Psoas muscle (tissue), 8 donors: ENCODE results near the gene MPLKIP. TPM values are rescaled to one million over a fixed set of nuclear protein-coding genes. Genes with fewer than 3 reads are reported as not detected.

Source experiments
- ATAC-seq, 4 donors: fragments of 200-7000 bp; cut with Tn5 transposase; one replicate each; pipeline ENCODE4 v1.9.1; 2020; ENCODE audit warnings: moderate library complexity in 3 of 4, mild to moderate bottlenecking in 2 of 4
- DNase-seq, 2 donors: peaks; one replicate each; pipeline ENCODE4 v3.0.0-alpha.2; 2020
- H3K27ac ChIP-seq: fragments of 200-600 bp; one replicate; pipeline ENCODE4 v1.8.0; 2022
- H3K27me3 ChIP-seq, 3 donors: fragments of 200-600 bp in 1 of 3; one replicate each; pipeline versions ENCODE4 v1.6.1 to v1.8.0; 2013 to 2022; ENCODE audit warnings: low read length in 2 of 3, mild to moderate bottlenecking in 2 of 3, moderate library complexity in 1 of 3; ENCODE audit not compliant: insufficient read depth in 3 of 3
- H3K36me3 ChIP-seq, 2 donors: fragments of 200-600 bp in 1 of 2; one replicate each; pipeline versions ENCODE4 v1.6.1 to v1.8.0; 2013 to 2022; ENCODE audit warnings: low read depth in 1 of 2, mild to moderate bottlenecking in 1 of 2, moderate library complexity in 1 of 2; ENCODE audit not compliant: insufficient read depth in 1 of 2
- H3K4me1 ChIP-seq: fragments of 200-600 bp; one replicate; pipeline ENCODE4 v1.8.0; 2022
- H3K4me3 ChIP-seq: fragments of 200-600 bp; one replicate; pipeline ENCODE4 v1.8.0; 2022; ENCODE audit warnings: mild to moderate bottlenecking
- H3K9me3 ChIP-seq: fragments of 200-600 bp; one replicate; pipeline ENCODE4 v1.8.0; 2022
- WGBS, 3 donors: extraction: QIAGEN DNeasy Blood & Tissue Kit; methylation state at CpG; one replicate each; pipeline versions ENCODE4 v1.1.6 to v1.1.7; 2013; 5-methylcytosine and 5-hydroxymethylcytosine counted together
- intact Hi-C, 2 donors: fragments of 100-400 bp; cut with DNase I; formaldehyde crosslinking; loops; one replicate each; pipeline versions ENCODE4 v1.11.0 to v1.14.2; 2022
- polyA plus RNA-seq, 3 donors: library from polyadenylated mRNA; stranded (reverse); fragments of 200-250 nt; gene quantifications; one replicate each; pipeline ENCODE4 v1.2.3, GENCODE V29; 2013
- total RNA-seq, 4 donors: library from RNA; stranded (reverse); fragmentation: NEBNext Ultra II Directional in 2 of 4; extraction: Animal tissue kit (Norgen Biotek cat#: 25700) in 2 of 4; gene quantifications; one replicate each; pipeline versions ENCODE4 v1.2.1 to v1.2.4, GENCODE V29; 2021 to 2023
- TF ChIP-seq, protein P1 (sequence below): fragments of 200-600 bp; IDR thresholded peaks from one replicate; pipeline ENCODE4 v1.8.0; 2022; ENCODE audit warnings: antibody characterized with exemption
- donor health status: healthy with polysubstance abuse.
- donor health status: DM: no; HTN: no; CAD: no; lungs with moderate emphysema.
- donor health status: Bipolar disorder and iron deficiency.
- donor health status: healthy.
- donor health status: DM: yes; HTN: yes; CAD: no.
- donor health status: DM: no; HTN: no; CAD: no.
- donor health status: DM: no; HTN: no; CAD: no.
- donor health status: DM: yes; HTN: yes; CAD: no.

MPLKIP gene
- total and polyA plus RNA-seq, 7 donors = 17.3 to 34.7 (median 19.0) TPM

DNA sequence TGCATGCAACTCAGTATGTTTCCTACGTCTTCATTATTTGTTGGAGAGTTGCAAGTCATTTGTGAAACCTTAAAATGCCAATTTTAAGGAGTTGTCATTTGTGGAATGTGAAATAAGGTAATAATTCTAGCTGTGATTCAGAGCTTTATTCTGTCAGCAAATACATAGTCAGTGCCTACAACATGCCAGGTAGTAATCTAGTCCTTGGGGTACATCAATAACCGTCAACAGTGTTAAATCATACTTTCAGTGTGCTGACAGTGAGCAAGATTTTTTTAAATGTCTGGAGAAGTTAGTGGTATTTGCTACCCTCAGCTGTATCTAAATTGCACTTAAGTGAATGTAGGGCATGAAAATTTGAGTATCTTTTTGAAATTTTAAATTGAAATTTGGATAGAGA, 36.7 kb downstream of the MPLKIP start:
- Histone ChIP-seq H3K9me3 (no peaks in the 10 kb centered on the region), H3K27me3 (no peaks in the 10 kb centered on the region), H3K4me3 (no peak overlapping the region), H3K36me3 (peaks cover 9 to 36% of the 10 kb centered on the region in 2 donors), H3K27ac (no peak overlapping the region), H3K4me1 (peaks cover 19% of the 10 kb centered on the region)
- TF ChIP-seq, protein P1, sequence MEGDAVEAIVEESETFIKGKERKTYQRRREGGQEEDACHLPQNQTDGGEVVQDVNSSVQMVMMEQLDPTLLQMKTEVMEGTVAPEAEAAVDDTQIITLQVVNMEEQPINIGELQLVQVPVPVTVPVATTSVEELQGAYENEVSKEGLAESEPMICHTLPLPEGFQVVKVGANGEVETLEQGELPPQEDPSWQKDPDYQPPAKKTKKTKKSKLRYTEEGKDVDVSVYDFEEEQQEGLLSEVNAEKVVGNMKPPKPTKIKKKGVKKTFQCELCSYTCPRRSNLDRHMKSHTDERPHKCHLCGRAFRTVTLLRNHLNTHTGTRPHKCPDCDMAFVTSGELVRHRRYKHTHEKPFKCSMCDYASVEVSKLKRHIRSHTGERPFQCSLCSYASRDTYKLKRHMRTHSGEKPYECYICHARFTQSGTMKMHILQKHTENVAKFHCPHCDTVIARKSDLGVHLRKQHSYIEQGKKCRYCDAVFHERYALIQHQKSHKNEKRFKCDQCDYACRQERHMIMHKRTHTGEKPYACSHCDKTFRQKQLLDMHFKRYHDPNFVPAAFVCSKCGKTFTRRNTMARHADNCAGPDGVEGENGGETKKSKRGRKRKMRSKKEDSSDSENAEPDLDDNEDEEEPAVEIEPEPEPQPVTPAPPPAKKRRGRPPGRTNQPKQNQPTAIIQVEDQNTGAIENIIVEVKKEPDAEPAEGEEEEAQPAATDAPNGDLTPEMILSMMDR = no peak
- intact Hi-C loops = loop anchor here in 1 of 2 donors (5.0 kb wide), 1 partner anchor 35 kb away; the partner anchor contains the start of gene MPLKIP
- ATAC-seq (peak in 2 of 4 donors; percentile 49 to 53), DNase-seq (no peak)
- 32 to 57% (median 45%) methylated on average over 2 of the region's 2 CpGs for WGBS, 3 donors

DNA sequence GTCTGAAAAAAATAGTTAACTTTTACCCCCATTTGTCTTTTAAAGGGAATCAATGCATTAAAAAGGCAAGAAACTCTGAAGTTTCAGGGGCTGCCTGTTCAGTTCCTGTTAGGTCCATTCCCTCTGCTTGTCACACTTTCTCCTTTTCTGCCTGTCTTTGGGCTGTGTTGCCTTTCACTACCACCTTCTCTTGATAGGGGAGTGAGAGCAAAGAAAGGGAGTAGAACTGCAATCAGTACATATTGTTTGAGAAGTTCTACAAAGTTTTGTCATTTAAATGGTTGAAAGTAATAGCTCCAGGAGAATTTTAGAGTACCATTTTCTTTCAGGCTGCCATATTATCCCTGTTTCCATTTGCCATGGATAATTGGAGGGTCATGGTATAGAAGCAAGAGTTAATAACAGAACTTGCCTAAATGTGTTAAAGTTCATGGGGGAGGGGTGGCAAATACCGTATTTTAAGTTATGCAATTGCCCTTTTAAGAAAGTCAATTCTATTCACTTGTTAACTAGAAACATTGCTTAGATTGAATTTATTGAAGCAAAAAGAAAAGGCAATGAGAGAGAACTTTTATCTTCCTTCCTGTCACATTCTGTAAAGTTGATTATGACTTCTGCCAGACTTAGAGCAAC, 38.6 kb downstream of the MPLKIP start:
- ATAC-seq = no peak
- H3K4me1 ChIP-seq = peaks cover 28% of the 10 kb centered on the region
- 14 to 44% (median 21%) methylated on average over 1 of the region's 1 CpG for WGBS, 3 donors
- no peak overlapping the region for H3K4me3 ChIP-seq
- no peaks in the 10 kb centered on the region for H3K9me3 ChIP-seq
- TF ChIP-seq, protein P1 = no peak
- intact Hi-C loops = loop anchor here in 1 of 2 donors (5.0 kb wide), 1 partner anchor 36 kb away; the partner anchor contains the start of gene MPLKIP
- no peak overlapping the region for H3K27ac ChIP-seq
- no peaks in the 10 kb centered on the region for H3K27me3 ChIP-seq
- H3K36me3 ChIP-seq = peaks cover 9 to 40% of the 10 kb centered on the region in 2 donors
- no peak for DNase-seq

DNA sequence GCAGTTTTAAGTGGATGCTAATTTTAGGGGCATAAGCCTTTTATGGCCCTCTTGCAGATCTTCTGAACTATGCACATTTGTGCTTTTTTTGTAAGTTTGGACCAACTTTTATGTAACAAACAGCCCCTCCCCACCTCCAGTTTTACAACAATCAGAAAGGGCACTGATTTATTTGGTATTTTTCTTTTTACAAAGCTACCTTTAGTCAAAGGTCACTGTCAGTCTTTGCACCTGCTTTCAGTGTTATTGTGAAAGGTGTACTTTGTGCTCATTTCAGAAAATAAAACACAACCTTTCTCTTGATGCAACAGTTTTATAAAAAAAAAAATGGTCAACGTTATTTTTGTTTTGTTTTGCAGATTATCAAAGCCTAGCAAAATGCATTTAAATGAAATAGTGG, 39.2 kb downstream of the MPLKIP start:
- Histone ChIP-seq H3K27me3 (no peaks in the 10 kb centered on the region), H3K4me1 (peaks cover 28% of the 10 kb centered on the region), H3K9me3 (no peaks in the 10 kb centered on the region), H3K4me3 (no peak overlapping the region), H3K27ac (no peak overlapping the region), H3K36me3 (peaks cover 9 to 40% of the 10 kb centered on the region in 2 donors)
- 2 to 78% (median 72%) methylated on average over 1 of the region's 1 CpG for WGBS, 3 donors
- ATAC-seq (no peak), DNase-seq (no peak)
- intact Hi-C loops = loop anchor here in 1 of 2 donors (5.0 kb wide), 1 partner anchor 37 kb away; the partner anchor contains the start of gene MPLKIP
- TF ChIP-seq, protein P1 = no peak

DNA sequence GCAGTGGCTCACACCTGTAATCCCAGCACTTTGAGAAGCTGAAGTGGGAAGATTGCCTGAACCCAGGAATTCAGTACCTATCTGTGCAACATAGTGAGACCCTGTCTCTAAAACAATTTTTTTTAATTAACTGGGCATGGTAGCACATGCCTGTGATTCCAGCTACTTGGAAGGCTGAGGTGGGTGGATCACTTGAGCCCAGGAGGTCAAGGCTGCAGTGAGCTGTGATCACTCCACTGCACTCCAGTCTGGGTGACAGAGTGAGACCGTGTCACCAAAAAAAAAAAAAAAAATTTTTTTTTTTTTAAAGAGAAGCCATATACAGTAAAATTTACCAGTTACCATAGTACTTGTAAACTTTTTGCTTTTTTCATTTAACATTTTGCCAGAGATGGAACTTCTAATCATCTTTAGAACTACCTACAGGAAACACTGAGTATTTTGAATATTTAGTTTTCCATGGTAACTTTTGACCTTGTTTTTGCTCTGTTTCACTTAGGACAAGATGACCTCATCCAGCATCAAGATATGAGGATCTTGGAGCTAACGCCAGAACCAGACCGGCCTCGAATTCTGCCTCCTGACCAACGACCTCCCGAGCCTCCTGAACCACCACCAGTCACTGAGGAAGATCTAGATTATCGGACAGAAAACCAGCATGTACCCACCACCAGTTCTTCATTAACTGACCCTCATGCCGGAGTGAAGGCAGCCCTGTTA, 40.6 kb downstream of the MPLKIP start:
- Histone ChIP-seq H3K9me3 (no peaks in the 10 kb centered on the region), H3K27me3 (no peaks in the 10 kb centered on the region), H3K4me1 (peaks cover 25% of the 10 kb centered on the region), H3K4me3 (no peak overlapping the region), H3K36me3 (peaks cover 9 to 47% of the 10 kb centered on the region in 2 donors), H3K27ac (no peak overlapping the region)
- intact Hi-C loops = no loop called here
- WGBS, 3 donors = 82 to 94% (median 89%) methylated on average over 8 of the region's 8 CpGs
- DNase-seq = no peak
- TF ChIP-seq, protein P1 = no peak
- no peak for ATAC-seq
